ENCODE data around the gene TTBK1. TPM values are rescaled to one million over a fixed set of nuclear protein-coding genes. Genes with fewer than 3 reads are reported as not detected.

Gene TTBK1
- total and polyA plus RNA-seq, 4 experiments from 2014 or later = 0.06 TPM; not detected in 3

- Mint-ChIP-seq H3K9me3 (no peaks in the 10 kb centered on the region), H3K4me3 (peak overlapping the region in 6 of 8 donors; percentile 30 to 67 (median 49)), H3K27me3 (no peaks in the 10 kb centered on the region), H3K27ac (peak overlapping the region; percentile 40 to 92 (median 70)), H3K36me3 (peaks cover 6 to 17% of the 10 kb centered on the region in 2 donors), H3K4me1 (peaks cover 14 to 27% (median 17%) of the 10 kb centered on the region in 4 donors)
- intact Hi-C loops (cut with micrococcal nuclease) = no loop called here
- peaks cover 17% of the 10 kb centered on the region for H3K4me1 ChIP-seq (ENCODE audit: insufficient read depth, low read length)
- H3K9me3 ChIP-seq (ENCODE audit: control insufficient read depth in 1 of 2, low read length in 2 of 2) = no peaks in the 10 kb centered on the region
- peaks cover 3% of the 10 kb centered on the region for H3K36me3 ChIP-seq (ENCODE audit: insufficient read depth, low read length)
- CTCF ChIA-PET (ENCODE audit: partially characterized antibody) = no interaction called here
- no peak overlapping the region for H3K27ac ChIP-seq (ENCODE audit: low read depth, low read length)
- POLR2A ChIA-PET (ENCODE audit: partially characterized antibody) = interaction anchor here (0.6 to 1.0 kb wide), 2 partner anchors 23 to 38 kb away, joined by 3 read pairs; partner anchors contain the start of genes CRIP3 and ZNF318
- H3K27me3 ChIP-seq (ENCODE audit: insufficient read depth, low read length) = no peaks in the 10 kb centered on the region
- H3K4me3 ChIP-seq (ENCODE audit: low read length in 2 of 2) = no peak overlapping the region
- DNase-seq = peak in 2 of 5 donors; percentile 5 to 6
Measured at GRCh38 chr6:43331470-43331869, 88.2 kb downstream of the TTBK1 start.

GRCh38 chr6:43331891-43332290, 88.6 kb downstream of the TTBK1 start:
- Histone ChIP-seq H3K27me3 (ENCODE audit: insufficient read depth, low read length) (no peaks in the 10 kb centered on the region), H3K4me1 (ENCODE audit: insufficient read depth, low read length) (peaks cover 17% of the 10 kb centered on the region), H3K9me3 (ENCODE audit: control insufficient read depth in 1 of 2, low read length in 2 of 2) (no peaks in the 10 kb centered on the region), H3K27ac (ENCODE audit: low read depth, low read length) (no peak overlapping the region), H3K36me3 (ENCODE audit: insufficient read depth, low read length) (peaks cover 3% of the 10 kb centered on the region), H3K4me3 (ENCODE audit: low read length in 2 of 2) (no peak overlapping the region)
- DNase-seq = peak in 2 of 5 donors; percentile 10 to 13
- Mint-ChIP-seq H3K4me1 (peaks cover 14 to 27% (median 17%) of the 10 kb centered on the region in 4 donors), H3K4me3 (peak overlapping the region in 6 of 8 donors; percentile 12 to 67 (median 33)), H3K27me3 (no peaks in the 10 kb centered on the region), H3K9me3 (no peaks in the 10 kb centered on the region), H3K27ac (peak overlapping the region; percentile 40 to 92 (median 70)), H3K36me3 (peaks cover 8 to 17% of the 10 kb centered on the region in 2 donors)
- POLR2A ChIA-PET (ENCODE audit: partially characterized antibody) = interaction anchor here (0.6 to 1.0 kb wide), 2 partner anchors 23 to 37 kb away, joined by 3 read pairs; partner anchors contain the start of genes CRIP3 and ZNF318
- intact Hi-C loops (cut with micrococcal nuclease) = no loop called here
- CTCF ChIA-PET (ENCODE audit: partially characterized antibody) = no interaction called here

- H3K9me3 Mint-ChIP-seq = no peaks in the 10 kb centered on the region
Measured at GRCh38 chr6:43334466-43335095, 91.3 kb downstream of the TTBK1 start.

GRCh38 chr6:43335469-43335868, 92.2 kb downstream of the TTBK1 start:
- Histone ChIP-seq H3K36me3 (ENCODE audit: insufficient read depth, low read length) (peaks cover 13% of the 10 kb centered on the region), H3K27me3 (ENCODE audit: insufficient read depth, low read length) (no peaks in the 10 kb centered on the region), H3K4me1 (ENCODE audit: insufficient read depth, low read length) (peaks cover 17% of the 10 kb centered on the region), H3K27ac (ENCODE audit: low read depth, low read length) (no peak overlapping the region), H3K4me3 (ENCODE audit: low read length in 2 of 2) (no peak overlapping the region), H3K9me3 (ENCODE audit: control insufficient read depth in 1 of 2, low read length in 2 of 2) (no peaks in the 10 kb centered on the region)
- intact Hi-C loops (cut with micrococcal nuclease) = loop anchor here (2.0 kb wide), 2 partner anchors 27 to 73 kb away; partner anchors contain the start of gene CRIP3
- CTCF ChIA-PET (ENCODE audit: partially characterized antibody) = interaction anchor here (0.6 to 2.0 kb wide), 8 partner anchors 8 to 89 kb away, joined by 3 to 5 read pairs (median 3); no protein-coding TSS in a partner anchor
- Mint-ChIP-seq H3K27ac (peak overlapping the region in 4 of 7 donors; percentile 18 to 72 (median 32)), H3K9me3 (no peaks in the 10 kb centered on the region), H3K27me3 (no peaks in the 10 kb centered on the region), H3K4me3 (no peak overlapping the region), H3K36me3 (peaks cover 30 to 39% of the 10 kb centered on the region in 2 donors), H3K4me1 (peaks cover 15 to 30% (median 17%) of the 10 kb centered on the region in 4 donors)
- no peak for DNase-seq
- POLR2A ChIA-PET (ENCODE audit: partially characterized antibody) = interaction anchor here (1.1 kb wide), 1 partner anchor 34 kb away, joined by 3 read pairs; the partner anchor contains the start of gene ZNF318

More at GRCh38 chr6:43334466-43335095, 91.3 kb downstream of the TTBK1 start:
- Histone ChIP-seq H3K27me3 (ENCODE audit: insufficient read depth, low read length) (no peaks in the 10 kb centered on the region), H3K4me3 (ENCODE audit: low read length in 2 of 2) (no peak overlapping the region), H3K27ac (ENCODE audit: low read depth, low read length) (no peak overlapping the region), H3K4me1 (ENCODE audit: insufficient read depth, low read length) (peaks cover 17% of the 10 kb centered on the region), H3K9me3 (ENCODE audit: control insufficient read depth in 1 of 2, low read length in 2 of 2) (no peaks in the 10 kb centered on the region), H3K36me3 (ENCODE audit: insufficient read depth, low read length) (peaks cover 4% of the 10 kb centered on the region)
- H3K36me3 Mint-ChIP-seq = peaks cover 21 to 30% of the 10 kb centered on the region in 2 donors
- ChIA-PET CTCF (ENCODE audit: partially characterized antibody) (interaction anchor here (0.6 to 2.4 kb wide), 13 partner anchors 9 to 88 kb away, joined by 3 to 12 read pairs (median 3); partner anchors contain the start of gene CRIP3), POLR2A (ENCODE audit: partially characterized antibody) (interaction anchor here (1.1 to 1.4 kb wide), 2 partner anchors 26 to 35 kb away, joined by 3 read pairs; partner anchors contain the start of genes CRIP3 and ZNF318)
- no peaks in the 10 kb centered on the region for H3K27me3 Mint-ChIP-seq
- peak overlapping the region in 6 of 7 donors; percentile 36 to 88 (median 50) for H3K27ac Mint-ChIP-seq
- peak in 1 of 5 donors; percentile 12 for DNase-seq
- H3K4me3 Mint-ChIP-seq = no peak overlapping the region
- peaks cover 15 to 30% (median 17%) of the 10 kb centered on the region in 4 donors for H3K4me1 Mint-ChIP-seq
- intact Hi-C loops (cut with micrococcal nuclease) = loop anchor here (1.0 to 2.0 kb wide), 3 partner anchors 26 to 433 kb away; partner anchors contain the start of gene CRIP3

GRCh38 chr6:43336382-43336781, 93.1 kb downstream of the TTBK1 start:
- no peak overlapping the region for H3K27ac ChIP-seq (ENCODE audit: low read depth, low read length)
- ChIA-PET POLR2A (ENCODE audit: partially characterized antibody) (no interaction called here), CTCF (ENCODE audit: partially characterized antibody) (no interaction called here)
- H3K36me3 Mint-ChIP-seq = peaks cover 36 to 48% of the 10 kb centered on the region in 2 donors
- no peaks in the 10 kb centered on the region for H3K27me3 Mint-ChIP-seq
- H3K27me3 ChIP-seq (ENCODE audit: insufficient read depth, low read length) = no peaks in the 10 kb centered on the region
- H3K9me3 Mint-ChIP-seq = no peaks in the 10 kb centered on the region
- H3K9me3 ChIP-seq (ENCODE audit: control insufficient read depth in 1 of 2, low read length in 2 of 2) = no peaks in the 10 kb centered on the region
- no peak overlapping the region for H3K4me3 Mint-ChIP-seq
- peaks cover 10% of the 10 kb centered on the region for H3K4me1 ChIP-seq (ENCODE audit: insufficient read depth, low read length)
- H3K27ac Mint-ChIP-seq = peak overlapping the region in 2 of 7 donors; percentile 38 to 63
- intact Hi-C loops (cut with micrococcal nuclease) = no loop called here
- H3K36me3 ChIP-seq (ENCODE audit: insufficient read depth, low read length) = peaks cover 22% of the 10 kb centered on the region
- H3K4me3 ChIP-seq (ENCODE audit: low read length in 2 of 2) = no peak overlapping the region
- DNase-seq = no peak
- peaks cover 10 to 24% (median 12%) of the 10 kb centered on the region in 4 donors for H3K4me1 Mint-ChIP-seq

Other genes starting within 250 kb of the TTBK1 start
- 10 to 100 TPM; 36.2 to 36.3 TPM for gene MEA1, start 229.5 kb upstream of the TTBK1 start, total RNA-seq
- gene MEA1, start 229.5 kb upstream of the TTBK1 start, polyA plus RNA-seq = 100 to 1,000 TPM in 1 of 2 donors, 10 to 100 TPM in 1; 84.7 to 110 TPM
- gene KLHDC3, start 229.2 kb upstream of the TTBK1 start, total RNA-seq = 10 to 100 TPM; 66.6 to 67.9 TPM
- gene KLHDC3, start 229.2 kb upstream of the TTBK1 start, polyA plus RNA-seq = 100 to 1,000 TPM in 1 of 2 donors, 10 to 100 TPM in 1; 78.3 to 131 TPM
- 10 to 100 TPM; 56.5 to 58.7 TPM for gene RRP36, start 221.9 kb upstream of the TTBK1 start, total RNA-seq
- 10 to 100 TPM; 65.5 to 77.0 TPM for gene RRP36, start 221.9 kb upstream of the TTBK1 start, polyA plus RNA-seq
- gene CUL7, start 189.6 kb upstream of the TTBK1 start, total RNA-seq = 10 to 100 TPM; 13.7 to 13.9 TPM
- gene CUL7, start 189.6 kb upstream of the TTBK1 start, polyA plus RNA-seq = 1 to 10 TPM; 2.1 to 3.8 TPM
- gene MRPL2, start 184.0 kb upstream of the TTBK1 start, total RNA-seq = 10 to 100 TPM; 55.3 to 56.5 TPM
- gene MRPL2, start 184.0 kb upstream of the TTBK1 start, polyA plus RNA-seq = 10 to 100 TPM; 37.9 to 51.6 TPM
- gene KLC4, start 183.8 kb upstream of the TTBK1 start, total RNA-seq = 10 to 100 TPM; 51.6 to 57.0 TPM
- gene KLC4, start 183.8 kb upstream of the TTBK1 start, polyA plus RNA-seq = 10 to 100 TPM in 1 of 2 donors, 1 to 10 TPM in 1; 9.7 to 11.5 TPM
- under 1 TPM; 0.26 to 0.42 TPM for gene PTK7, start 167.2 kb upstream of the TTBK1 start, total RNA-seq
- gene PTK7, start 167.2 kb upstream of the TTBK1 start, polyA plus RNA-seq = under 1 TPM in 1 of 2 donors, not detected in 1; 0.08 TPM
- 10 to 100 TPM; 23.7 to 25.0 TPM for gene SRF, start 72.2 kb upstream of the TTBK1 start, total RNA-seq
- 1 to 10 TPM; 2.3 to 7.5 TPM for gene SRF, start 72.2 kb upstream of the TTBK1 start, polyA plus RNA-seq
- 10 to 100 TPM; 93.8 to 95.2 TPM for gene CUL9, start 61.3 kb upstream of the TTBK1 start, total RNA-seq
- 10 to 100 TPM in 1 of 2 donors, 1 to 10 TPM in 1; 8.3 to 16.0 TPM for gene CUL9, start 61.3 kb upstream of the TTBK1 start, polyA plus RNA-seq
- gene DNPH1, start 14.0 kb upstream of the TTBK1 start, total RNA-seq = 10 to 100 TPM; 32.8 to 34.8 TPM
- gene DNPH1, start 14.0 kb upstream of the TTBK1 start, polyA plus RNA-seq = 100 to 1,000 TPM in 1 of 2 donors, 10 to 100 TPM in 1; 93.5 to 159 TPM
- not detected for gene SLC22A7, start 54.8 kb downstream of the TTBK1 start, total RNA-seq
- gene SLC22A7, start 54.8 kb downstream of the TTBK1 start, polyA plus RNA-seq = not detected
- 1 to 10 TPM; 1.9 to 3.0 TPM for gene CRIP3, start 65.3 kb downstream of the TTBK1 start, total RNA-seq
- not detected for gene CRIP3, start 65.3 kb downstream of the TTBK1 start, polyA plus RNA-seq
- 10 to 100 TPM; 30.6 to 32.2 TPM for gene ZNF318, start 126.2 kb downstream of the TTBK1 start, total RNA-seq
- gene ZNF318, start 126.2 kb downstream of the TTBK1 start, polyA plus RNA-seq = 1 to 10 TPM; 1.3 to 6.9 TPM
- 10 to 100 TPM; 69.9 to 80.0 TPM for gene ABCC10, start 184.1 kb downstream of the TTBK1 start, total RNA-seq
- gene ABCC10, start 184.1 kb downstream of the TTBK1 start, polyA plus RNA-seq = 10 to 100 TPM; 11.4 to 25.0 TPM
- under 1 TPM; 0.33 to 0.49 TPM for gene DLK2, start 212.1 kb downstream of the TTBK1 start, total RNA-seq
- 1 to 10 TPM; 1.2 to 1.4 TPM for gene DLK2, start 212.1 kb downstream of the TTBK1 start, polyA plus RNA-seq
- 10 to 100 TPM; 52.0 to 54.4 TPM for gene TJAP1, start 234.1 kb downstream of the TTBK1 start, total RNA-seq
- gene TJAP1, start 234.1 kb downstream of the TTBK1 start, polyA plus RNA-seq = 10 to 100 TPM in 1 of 2 donors, 1 to 10 TPM in 1; 7.3 to 12.1 TPM

Measured in CD4-positive, alpha-beta memory T cell (primary cell).